Naive thymus-derived CD4-positive, alpha-beta T cell (primary cell): Measurements from ENCODE around the gene CEP85L. TPM values are rescaled to one million over a fixed set of nuclear protein-coding genes. Genes with fewer than 3 reads are reported as not detected.

Experiments
- ATAC-seq: fragments of 150-1000 bp; cut with Tn5 transposase; 2 replicates; pipeline ENCODE4 v1.10.0; 2021; ENCODE audit warnings: mild to moderate bottlenecking, moderate library complexity
- CTCF ChIA-PET: fragments of 350-600 bp; sonication (Branson Sonifier 250); formaldehyde crosslinking; loops from one replicate; lab custom pipeline; 2021; ENCODE audit warnings: antibody characterized with exemption; lab: Charles Lee
- POLR2A ChIA-PET: fragments of 350-600 bp; sonication (Branson Sonifier 250); formaldehyde crosslinking; loops from one replicate; lab custom pipeline; 2021; ENCODE audit warnings: antibody characterized with exemption, inconsistent platforms; lab: Charles Lee
- DNase-seq, 9 donors: peaks; one replicate each; pipeline versions ENCODE4 v3.0.0 to v3.0.0-alpha.2; 2020 to 2022; ENCODE audit warnings: mixed read lengths in 1 of 9
- H3K27ac ChIP-seq: one replicate; pipeline ENCODE4 v1.7.0; 2013; ENCODE audit warnings: mild to moderate bottlenecking, low read depth, low read length, moderate library complexity
- H3K27me3 ChIP-seq, 2 donors: one replicate each; pipeline ENCODE4 v1.7.0; 2013; ENCODE audit warnings: low read length in 2 of 2, mild to moderate bottlenecking in 2 of 2, moderate library complexity in 2 of 2; ENCODE audit not compliant: control insufficient read depth in 2 of 2, insufficient read depth in 2 of 2
- H3K36me3 ChIP-seq, 3 experiments: 1 replicate in 2 of 3; 2 replicates in 1 of 3; pipeline ENCODE4 v1.7.0; 2013; ENCODE audit warnings: low read length in 3 of 3, mild to moderate bottlenecking in 3 of 3, moderate library complexity in 1 of 3; ENCODE audit not compliant: insufficient read depth in 3 of 3, control insufficient read depth in 2 of 3
- H3K4me1 ChIP-seq, 2 donors: one replicate each; pipeline ENCODE4 v1.7.0; 2013; ENCODE audit warnings: low read length in 2 of 2, mild to moderate bottlenecking in 2 of 2, moderate library complexity in 1 of 2; ENCODE audit not compliant: control insufficient read depth in 2 of 2, insufficient read depth in 2 of 2
- H3K4me3 ChIP-seq: 2 replicates; pipeline ENCODE4 v1.7.0; 2013; ENCODE audit warnings: mild to moderate bottlenecking, low read length
- H3K9me3 ChIP-seq, 3 experiments: 1 replicate in 2 of 3; 2 replicates in 1 of 3; pipeline ENCODE4 v1.7.0; 2013; ENCODE audit warnings: low read length in 3 of 3; ENCODE audit not compliant: control insufficient read depth in 2 of 3
- H3K27ac Mint-ChIP-seq, 9 donors: one replicate each; pipeline ENCODE4 v1.8.0; 2020 to 2022; ENCODE audit warnings: mixed read lengths in 9 of 9, mild to moderate bottlenecking in 8 of 9, moderate library complexity in 5 of 9, inconsistent platforms in 2 of 9
- H3K27me3 Mint-ChIP-seq, 5 donors: one replicate each; pipeline ENCODE4 v1.8.0; 2021 to 2022; ENCODE audit warnings: mixed read lengths in 5 of 5, mild to moderate bottlenecking in 1 of 5
- H3K36me3 Mint-ChIP-seq, 5 donors: one replicate each; pipeline ENCODE4 v1.8.0; 2020 to 2022; ENCODE audit warnings: mixed read lengths in 5 of 5, mild to moderate bottlenecking in 3 of 5, inconsistent platforms in 1 of 5
- H3K4me1 Mint-ChIP-seq, 7 donors: one replicate each; pipeline ENCODE4 v1.8.0; 2020 to 2022; ENCODE audit warnings: mixed read lengths in 7 of 7, mild to moderate bottlenecking in 3 of 7, inconsistent platforms in 1 of 7
- H3K4me3 Mint-ChIP-seq, 10 donors: one replicate each; pipeline ENCODE4 v1.8.0; 2020 to 2022; ENCODE audit warnings: mild to moderate bottlenecking in 10 of 10, mixed read lengths in 10 of 10, moderate library complexity in 6 of 10, inconsistent platforms in 2 of 10
- H3K9me3 Mint-ChIP-seq, 11 donors: one replicate each; pipeline ENCODE4 v1.8.0; 2020 to 2022; ENCODE audit warnings: mixed read lengths in 11 of 11, mild to moderate bottlenecking in 4 of 11, inconsistent platforms in 1 of 11, moderate library complexity in 1 of 11
- intact Hi-C, 2 donors: fragments of 100-400 bp; cut with micrococcal nuclease; formaldehyde crosslinking; loops; one replicate each; pipeline ENCODE4 v1.15.1; 2023
- polyA plus RNA-seq, 2 donors: library from polyadenylated mRNA; unstranded; fragments of 300-500 nt; fragmentation: Illumina TruSeq; gene quantifications; one replicate each; pipeline ENCODE4 v1.2.3, GENCODE V29; 2021
- total RNA-seq, 6 experiments: library from RNA in 5 of 6; stranded (reverse) in 5 of 6; gene quantifications; 1 replicate in 5 of 6; 2 replicates in 1 of 6; pipeline ENCODE4 v1.2.3 and lab custom pipeline; 2021 to 2026

CEP85L gene
- total and polyA plus RNA-seq, 7 experiments from 2014 or later, result 47.3 to 89.1 (median 76.2) TPM

DNA sequence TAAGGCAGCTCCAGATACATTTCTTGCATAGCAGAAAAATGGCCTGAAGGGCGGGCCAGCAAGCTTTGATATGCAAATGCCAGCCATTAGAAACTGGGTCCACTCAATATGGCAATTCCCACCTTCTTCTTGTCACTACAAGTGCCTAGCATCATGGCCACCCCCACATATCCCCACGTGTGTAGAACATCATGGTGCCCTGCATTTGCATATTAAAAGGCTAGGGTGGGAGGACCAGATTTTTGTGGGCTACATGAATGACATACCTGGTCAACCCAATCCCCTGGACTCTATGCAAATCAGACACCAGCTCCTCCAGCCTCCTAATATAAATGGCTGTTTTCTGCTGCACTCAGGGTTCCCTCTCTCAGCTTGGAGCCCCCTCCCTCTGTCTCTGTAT is 71.6 kb downstream of the CEP85L start:
- ATAC-seq, result no peak
- Histone ChIP-seq H3K27ac (no peak overlapping the region), H3K36me3 (peaks cover 0 to 53% (median 6%) of the 10 kb centered on the region in 3 experiments), H3K4me1 (no peaks in the 10 kb centered on the region), H3K4me3 (no peak overlapping the region), H3K27me3 (no peaks in the 10 kb centered on the region), H3K9me3 (peaks cover 0 to 60% (median 26%) of the 10 kb centered on the region in 3 experiments)
- H3K4me1 Mint-ChIP-seq, result peaks cover 0 to 20% (median 7%) of the 10 kb centered on the region in 7 donors
- no peak for DNase-seq
- H3K27me3 Mint-ChIP-seq, result no peaks in the 10 kb centered on the region
- peak overlapping the region in 1 of 9 donors; percentile 66 for H3K27ac Mint-ChIP-seq
- CTCF ChIA-PET, result interaction anchor here (1.1 to 1.5 kb wide), 2 partner anchors 14 to 293 kb away, joined by 3 to 4 read pairs; no protein-coding TSS in a partner anchor
- H3K4me3 Mint-ChIP-seq, result no peak overlapping the region
- POLR2A ChIA-PET, result interaction anchor here (1.2 kb wide), 1 partner anchor 14 kb away, joined by 3 read pairs; no protein-coding TSS in a partner anchor
- H3K9me3 Mint-ChIP-seq, result peaks cover 3 to 81% (median 53%) of the 10 kb centered on the region in 11 donors
- H3K36me3 Mint-ChIP-seq, result peaks cover 43 to 85% (median 73%) of the 10 kb centered on the region in 5 donors
- intact Hi-C loops, result loop anchor here in 1 of 2 donors (2.0 kb wide), 1 partner anchor 15 kb away; no protein-coding TSS in a partner anchor

DNA sequence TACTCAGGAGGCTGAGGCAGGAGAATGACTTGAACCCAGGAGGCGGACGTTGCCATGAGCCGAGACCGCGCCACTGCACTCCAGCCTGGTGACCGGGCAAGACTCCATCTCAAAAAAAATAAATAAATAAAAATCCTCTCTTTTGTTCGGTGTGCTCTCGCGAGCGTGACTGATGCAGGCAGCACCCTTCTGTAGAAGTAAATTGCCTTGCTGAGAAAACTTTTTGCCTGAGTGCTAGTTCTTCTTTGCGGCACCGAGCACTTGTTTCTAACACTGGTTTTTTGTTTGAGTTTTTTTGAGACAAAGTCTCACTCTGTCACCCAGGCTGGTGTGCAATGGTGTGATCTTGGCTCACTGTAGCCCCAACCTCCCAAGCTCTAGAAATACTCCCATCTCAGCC is 72.8 kb downstream of the CEP85L start:
- no peaks in the 10 kb centered on the region for H3K27me3 Mint-ChIP-seq
- Histone ChIP-seq H3K9me3 (peaks cover 4 to 71% (median 36%) of the 10 kb centered on the region in 3 experiments), H3K27ac (no peak overlapping the region), H3K4me1 (no peaks in the 10 kb centered on the region), H3K36me3 (peaks cover 0 to 64% (median 6%) of the 10 kb centered on the region in 3 experiments), H3K4me3 (no peak overlapping the region), H3K27me3 (no peaks in the 10 kb centered on the region)
- ATAC-seq (no peak), DNase-seq (peak in 2 of 9 donors; percentile 18 to 19)
- H3K36me3 Mint-ChIP-seq, result peaks cover 53 to 94% (median 84%) of the 10 kb centered on the region in 5 donors
- POLR2A ChIA-PET, result no interaction called here
- H3K4me3 Mint-ChIP-seq, result no peak overlapping the region
- peaks cover 13 to 92% (median 63%) of the 10 kb centered on the region in 11 donors for H3K9me3 Mint-ChIP-seq
- CTCF ChIA-PET, result interaction anchor here (1.5 kb wide), 1 partner anchor 13 kb away, joined by 4 read pairs; no protein-coding TSS in a partner anchor
- peak overlapping the region in 1 of 9 donors; percentile 19 for H3K27ac Mint-ChIP-seq
- intact Hi-C loops, result no loop called here
- peaks cover 0 to 20% (median 7%) of the 10 kb centered on the region in 7 donors for H3K4me1 Mint-ChIP-seq

DNA sequence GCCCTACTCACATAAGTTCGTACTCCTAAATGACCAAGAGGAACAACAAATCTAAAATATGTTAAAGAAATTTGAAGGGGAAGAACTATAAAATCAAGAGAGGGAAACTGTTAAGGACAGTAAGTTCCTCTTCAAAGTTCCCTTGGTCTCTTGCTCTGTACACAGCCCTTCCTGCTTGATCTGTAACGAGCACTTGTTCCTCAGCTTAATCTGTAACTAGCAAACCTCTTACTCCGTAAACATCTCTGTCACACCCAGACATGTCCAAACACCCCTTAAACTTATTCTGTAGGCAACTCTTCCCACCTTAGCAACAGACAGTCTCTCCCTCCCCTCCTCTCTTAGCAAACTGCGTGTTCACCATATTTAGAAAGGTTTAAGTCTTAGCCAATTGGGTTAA is 73.4 kb downstream of the CEP85L start:
- peaks cover 0 to 64% (median 6%) of the 10 kb centered on the region in 3 experiments for H3K36me3 ChIP-seq
- Mint-ChIP-seq H3K9me3 (peaks cover 13 to 91% (median 63%) of the 10 kb centered on the region in 11 donors), H3K4me3 (no peak overlapping the region), H3K4me1 (peaks cover 0 to 20% (median 7%) of the 10 kb centered on the region in 7 donors), H3K27ac (peak overlapping the region in 5 of 9 donors; percentile 13 to 56 (median 36)), H3K36me3 (peaks cover 53 to 91% (median 86%) of the 10 kb centered on the region in 5 donors), H3K27me3 (no peaks in the 10 kb centered on the region)
- H3K9me3 ChIP-seq, result peaks cover 4 to 72% (median 36%) of the 10 kb centered on the region in 3 experiments
- intact Hi-C loops, result no loop called here
- ATAC-seq, result no peak
- no peaks in the 10 kb centered on the region for H3K4me1 ChIP-seq
- DNase-seq, result no peak
- ChIA-PET POLR2A (no interaction called here), CTCF (interaction anchor here (0.9 kb wide), 1 partner anchor 225 kb away, joined by 3 read pairs; no protein-coding TSS in a partner anchor)
- H3K27me3 ChIP-seq, result no peaks in the 10 kb centered on the region
- no peak overlapping the region for H3K27ac ChIP-seq
- no peak overlapping the region for H3K4me3 ChIP-seq

DNA sequence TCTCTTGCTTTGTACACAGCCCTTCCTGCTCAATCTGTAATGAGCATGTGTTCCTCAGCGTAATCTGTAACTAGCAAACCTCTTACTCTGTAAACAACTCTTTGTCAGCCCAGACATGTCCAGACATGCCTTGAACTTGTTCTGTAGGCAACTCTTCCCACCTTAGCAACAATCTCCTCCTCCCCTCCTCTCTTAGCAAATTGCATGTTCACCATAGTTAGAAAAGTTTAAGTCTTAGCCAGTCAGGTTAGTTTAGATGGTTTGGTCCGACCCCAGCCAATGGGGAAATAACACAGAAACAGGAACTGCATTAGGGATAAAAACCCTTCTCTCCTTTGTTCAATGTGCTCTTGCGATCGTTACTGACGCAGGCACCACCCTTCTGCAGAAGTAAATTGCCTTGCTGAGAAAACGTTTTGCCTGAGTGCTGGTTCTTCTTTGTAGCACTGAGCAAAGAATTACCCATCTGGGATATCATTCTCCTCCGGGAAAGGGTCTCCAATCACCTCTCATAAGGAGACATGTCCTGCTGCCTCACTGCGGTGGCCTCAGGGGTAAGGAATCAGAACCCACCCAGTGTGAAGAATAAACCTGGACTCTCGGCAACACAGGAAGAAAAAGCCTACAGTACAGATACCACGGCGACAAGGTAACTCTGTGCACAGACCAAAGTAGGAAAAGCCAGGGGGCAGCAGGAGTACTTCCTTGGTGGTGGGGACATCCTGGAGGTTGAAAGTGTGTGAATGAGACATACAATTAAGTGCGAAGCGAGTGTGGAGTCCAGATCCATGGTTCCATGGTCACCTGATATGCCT is 77.1 kb downstream of the CEP85L start:
- Mint-ChIP-seq H3K4me1 (peaks cover 2 to 23% (median 20%) of the 10 kb centered on the region in 7 donors), H3K36me3 (peaks cover 30 to 60% (median 57%) of the 10 kb centered on the region in 5 donors), H3K4me3 (peak overlapping the region in 3 of 10 donors; percentile 12 to 58 (median 44)), H3K27me3 (no peaks in the 10 kb centered on the region), H3K9me3 (peaks cover 10 to 61% (median 49%) of the 10 kb centered on the region in 11 donors), H3K27ac (peak overlapping the region in 6 of 9 donors; percentile 9 to 84 (median 42))
- Histone ChIP-seq H3K4me1 (no peaks in the 10 kb centered on the region), H3K27me3 (no peaks in the 10 kb centered on the region), H3K27ac (no peak overlapping the region), H3K4me3 (no peak overlapping the region), H3K9me3 (peaks cover 4 to 56% (median 23%) of the 10 kb centered on the region in 3 experiments), H3K36me3 (peaks cover 0 to 49% (median 6%) of the 10 kb centered on the region in 3 experiments)
- DNase-seq (no peak), ATAC-seq (no peak)
- intact Hi-C loops, result no loop called here
- ChIA-PET POLR2A (interaction anchor here (0.6 kb wide), 1 partner anchor 226 kb away, joined by 3 read pairs; no protein-coding TSS in a partner anchor), CTCF (interaction anchor here (1.2 kb wide), 1 partner anchor 9 kb away, joined by 4 read pairs; no protein-coding TSS in a partner anchor)

DNA sequence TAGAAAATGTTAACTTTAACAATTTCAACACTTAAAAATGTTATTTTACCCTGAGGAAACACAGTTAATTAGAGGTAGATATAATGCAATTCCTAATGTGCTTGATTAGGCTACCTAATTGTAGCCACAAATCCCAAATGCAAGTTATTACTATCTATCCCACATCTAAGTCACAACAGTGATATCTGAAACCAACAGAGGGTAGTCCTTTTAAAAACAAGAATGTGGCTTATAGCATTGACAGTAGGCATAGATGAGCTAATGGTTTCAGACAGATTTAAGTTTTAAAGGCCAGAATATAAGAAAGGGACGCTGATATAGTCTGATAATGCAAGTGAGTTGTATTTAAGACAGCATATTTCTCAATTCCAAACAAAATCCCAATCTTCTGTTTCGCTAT is 80.3 kb downstream of the CEP85L start:
- no peak overlapping the region for H3K4me3 Mint-ChIP-seq
- ChIA-PET CTCF (interaction anchor here (1.8 kb wide), 1 partner anchor 18 kb away, joined by 5 read pairs; no protein-coding TSS in a partner anchor), POLR2A (no interaction called here)
- Histone ChIP-seq H3K9me3 (peaks cover 4 to 26% (median 19%) of the 10 kb centered on the region in 3 experiments), H3K27ac (no peak overlapping the region), H3K4me1 (no peaks in the 10 kb centered on the region), H3K27me3 (no peaks in the 10 kb centered on the region), H3K4me3 (no peak overlapping the region), H3K36me3 (peaks cover 0 to 25% (median 0%) of the 10 kb centered on the region in 3 experiments)
- H3K9me3 Mint-ChIP-seq, result peaks cover 6 to 30% (median 23%) of the 10 kb centered on the region in 11 donors
- no peak for ATAC-seq
- peaks cover 9 to 42% (median 30%) of the 10 kb centered on the region in 7 donors for H3K4me1 Mint-ChIP-seq
- peak overlapping the region in 3 of 9 donors; percentile 3 to 59 (median 28) for H3K27ac Mint-ChIP-seq
- no peak for DNase-seq
- intact Hi-C loops, result no loop called here
- H3K27me3 Mint-ChIP-seq, result no peaks in the 10 kb centered on the region
- H3K36me3 Mint-ChIP-seq, result peaks cover 19 to 32% (median 29%) of the 10 kb centered on the region in 5 donors

DNA sequence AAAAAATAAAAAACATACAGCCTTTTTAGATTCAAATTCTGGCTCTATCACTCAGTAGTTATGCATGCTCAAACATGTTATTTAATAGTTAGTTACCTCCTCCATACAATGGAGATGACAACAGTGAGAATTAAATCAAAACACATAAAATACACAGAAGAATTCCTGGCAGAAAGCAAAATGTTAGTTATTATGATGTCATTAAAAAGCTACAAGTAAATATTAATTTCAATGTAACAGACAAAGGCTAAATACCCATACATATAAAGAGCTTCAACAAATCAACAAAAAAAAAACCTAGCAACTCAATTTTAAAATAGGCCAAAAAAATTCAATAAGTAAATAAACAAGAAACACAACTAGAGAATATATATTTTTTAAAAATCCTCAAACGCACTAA is 81.9 kb downstream of the CEP85L start:
- Mint-ChIP-seq H3K27ac (peak overlapping the region in 7 of 9 donors; percentile 3 to 81 (median 31)), H3K4me3 (no peak overlapping the region), H3K36me3 (peaks cover 10 to 21% (median 13%) of the 10 kb centered on the region in 5 donors), H3K4me1 (peaks cover 9 to 55% (median 44%) of the 10 kb centered on the region in 7 donors), H3K27me3 (no peaks in the 10 kb centered on the region), H3K9me3 (peaks cover 6 to 15% (median 9%) of the 10 kb centered on the region in 11 donors)
- DNase-seq (no peak), ATAC-seq (no peak)
- no peaks in the 10 kb centered on the region for H3K4me1 ChIP-seq
- intact Hi-C loops, result loop anchor here (5.0 to 10.0 kb wide), 4 partner anchors 98 to 505 kb away; partner anchors contain the start of genes MCM9 (in 2 of the 2) and FAM184A (in 1 of the 2)
- ChIA-PET CTCF (interaction anchor here (0.7 to 1.8 kb wide), 2 partner anchors 16 to 186 kb away, joined by 3 to 5 read pairs; no protein-coding TSS in a partner anchor), POLR2A (no interaction called here)
- peaks cover 0 to 12% (median 4%) of the 10 kb centered on the region in 3 experiments for H3K36me3 ChIP-seq
- H3K27ac ChIP-seq, result no peak overlapping the region
- no peaks in the 10 kb centered on the region for H3K27me3 ChIP-seq
- peaks cover 4 to 10% (median 7%) of the 10 kb centered on the region in 3 experiments for H3K9me3 ChIP-seq
- H3K4me3 ChIP-seq, result no peak overlapping the region
